Heart left ventricle (tissue), 16 donors: Measurements from ENCODE around the gene SLC2A9. TPM values are rescaled to one million over a fixed set of nuclear protein-coding genes. Genes with fewer than 3 reads are reported as not detected.

ENCODE experiments used
- ATAC-seq, 4 donors: fragments of 200-7000 bp; cut with Tn5 transposase; one replicate each; pipeline ENCODE4 v1.9.1; 2020 to 2022; ENCODE audit warnings: moderate library complexity in 4 of 4, mild to moderate bottlenecking in 3 of 4, moderate number of reproducible peaks in 1 of 4
- DNase-seq, 5 donors: peaks; one replicate each; pipeline ENCODE4 v3.0.0-alpha.2; 2020
- H3K27ac ChIP-seq, 12 donors: fragments of 200-600 bp; sonication (generic) in 4 of 12; one replicate each; pipeline versions ENCODE4 v1.5.0 to v1.8.0; 2016 to 2022; ENCODE audit warnings: mild to moderate bottlenecking in 2 of 12
- H3K27me3 ChIP-seq, 9 donors: fragments of 200-600 bp; sonication (generic) in 2 of 9; one replicate each; pipeline versions ENCODE4 v1.5.1 to v1.8.0; 2016 to 2022; ENCODE audit warnings: mild to moderate bottlenecking in 3 of 9
- H3K36me3 ChIP-seq, 9 donors: fragments of 200-600 bp; sonication (generic) in 2 of 9; one replicate each; pipeline versions ENCODE4 v1.5.0 to v1.8.0; 2018 to 2022; ENCODE audit warnings: mild to moderate bottlenecking in 2 of 9
- H3K4me1 ChIP-seq, 12 donors: fragments of 200-600 bp; sonication (generic) in 4 of 12; one replicate each; pipeline versions ENCODE4 v1.5.0 to v1.8.0; 2016 to 2022; ENCODE audit warnings: mild to moderate bottlenecking in 3 of 12
- H3K4me3 ChIP-seq, 12 donors: fragments of 200-600 bp; sonication (generic) in 4 of 12; one replicate each; pipeline versions ENCODE4 v1.5.0 to v1.8.0; 2017 to 2022; ENCODE audit warnings: mild to moderate bottlenecking in 9 of 12, moderate library complexity in 4 of 12
- H3K9me3 ChIP-seq, 12 donors: fragments of 200-600 bp; sonication (generic) in 4 of 12; one replicate each; pipeline versions ENCODE4 v1.5.0 to v1.8.0; 2016 to 2022; ENCODE audit warnings: mild to moderate bottlenecking in 1 of 12
- POLR2A ChIP-seq, 2 donors: fragments of 450-650 bp; IDR thresholded peaks; one replicate each; pipeline ENCODE4 v1.6.1; 2017; ENCODE audit warnings: antibody characterized with exemption in 2 of 2, mild to moderate bottlenecking in 2 of 2, moderate library complexity in 2 of 2
- WGBS, 4 donors: extraction: QIAGEN DNeasy Blood & Tissue Kit in 2 of 4; methylation state at CpG; one replicate each; pipeline versions ENCODE4 v1.1.5 to v1.1.7; 2013 to 2018; 5-methylcytosine and 5-hydroxymethylcytosine counted together
- intact Hi-C, 10 donors: fragments of 100-400 bp; cut with DNase I; formaldehyde crosslinking; loops; one replicate each; pipeline versions ENCODE4 v1.11.1 to v1.14.2; 2022
- polyA plus RNA-seq, 2 donors: library from polyadenylated mRNA; stranded (reverse); fragments of 200-250 nt; gene quantifications; one replicate each; pipeline ENCODE4 v1.2.3, GENCODE V29; 2013
- total RNA-seq, 9 donors: library from RNA; depleted of rRNA in 2 of 9; stranded (reverse); fragments of >200 nt in 2 of 9; fragmentation: NEBNext Ultra II Directional in 3 of 9; extraction: Animal tissue kit (Norgen Biotek cat#: 25700) in 3 of 9; gene quantifications; one replicate each; pipeline versions ENCODE4 v1.1.0 to v1.2.4, GENCODE V29; 2016 to 2023
- TF ChIP-seq, protein P1 (sequence below), 12 donors: fragments of 200-600 bp; sonication (generic) in 4 of 12; IDR thresholded peaks; one replicate each; pipeline versions ENCODE4 v1.5.0 to v1.8.0; 2018 to 2022; ENCODE audit warnings: antibody characterized with exemption in 12 of 12, mild to moderate bottlenecking in 5 of 12
- donor health status: ischemic (EF 13 %, LVEDD 7.1; RV severe dilation, severe dysfunction).
- donor health status: healthy with polysubstance abuse.
- donor health status: DM: no; HTN: yes; CAD: no.
- donor health status: DM: no; HTN: no; CAD: no.
- donor health status: ischemic (EF 25% LVEDD 6.9; RV normal size, moderate dysfunction).
- donor health status: ischemic (EF 25% LVEDD 5.7; RV mildly dilated, moderate dysfunction).
- donor health status: healthy.
- donor health status: DM: yes; HTN: yes; CAD: no.
- donor health status: ischemic (EF 35%, LVEDD 5.7; RV mildly dilated, moderate dysfunction).
- donor health status: nonischemic (EF 11% LVEDD 7.7; RV severe dilation, severe dysfunction).
- donor health status: DM: yes; HTN: yes; CAD: no.
- donor health status: PGD.
- donor health status: ischemic (EF 29% LVEDD 5.4; RV normal size, mild dysfunction).
- donor health status: nonischemic (EF 23%, LVEDD 6.1; RV moderate dilation, normal function).

SLC2A9 gene
- total and polyA plus RNA-seq, 11 donors: 1.6 to 15.1 (median 5.1) TPM

DNA sequence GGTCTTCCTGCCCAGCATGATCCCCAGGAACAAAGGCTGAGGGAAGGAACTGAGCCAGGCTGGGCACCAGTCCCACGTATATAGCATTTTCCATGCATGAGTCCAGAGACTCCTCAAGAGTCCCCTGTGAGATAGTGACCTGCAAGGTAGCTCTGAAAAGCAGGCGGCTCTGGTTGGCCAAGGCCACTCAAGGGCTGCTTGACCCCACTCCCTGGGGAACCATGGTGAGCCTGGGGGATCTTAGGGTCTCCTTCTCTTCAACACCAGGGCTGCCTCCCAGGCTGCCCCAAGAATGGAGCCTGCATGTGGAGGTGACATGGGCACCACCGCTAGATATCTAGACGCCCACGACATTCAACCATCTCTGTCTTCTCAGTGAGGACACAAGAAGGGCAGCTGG lies 79.2 kb downstream of the SLC2A9 start:
- Histone ChIP-seq H3K9me3 (no peaks in the 10 kb centered on the region), H3K27ac (no peak overlapping the region), H3K4me3 (no peak overlapping the region), H3K27me3 (no peaks in the 10 kb centered on the region), H3K4me1 (peaks cover 0 to 6% (median 2%) of the 10 kb centered on the region in 12 donors), H3K36me3 (peaks cover 0 to 3% (median 0%) of the 10 kb centered on the region in 9 donors)
- TF ChIP-seq POLR2A (IDR thresholded peaks at IDR 0.05): no peak
- TF ChIP-seq, protein P1, sequence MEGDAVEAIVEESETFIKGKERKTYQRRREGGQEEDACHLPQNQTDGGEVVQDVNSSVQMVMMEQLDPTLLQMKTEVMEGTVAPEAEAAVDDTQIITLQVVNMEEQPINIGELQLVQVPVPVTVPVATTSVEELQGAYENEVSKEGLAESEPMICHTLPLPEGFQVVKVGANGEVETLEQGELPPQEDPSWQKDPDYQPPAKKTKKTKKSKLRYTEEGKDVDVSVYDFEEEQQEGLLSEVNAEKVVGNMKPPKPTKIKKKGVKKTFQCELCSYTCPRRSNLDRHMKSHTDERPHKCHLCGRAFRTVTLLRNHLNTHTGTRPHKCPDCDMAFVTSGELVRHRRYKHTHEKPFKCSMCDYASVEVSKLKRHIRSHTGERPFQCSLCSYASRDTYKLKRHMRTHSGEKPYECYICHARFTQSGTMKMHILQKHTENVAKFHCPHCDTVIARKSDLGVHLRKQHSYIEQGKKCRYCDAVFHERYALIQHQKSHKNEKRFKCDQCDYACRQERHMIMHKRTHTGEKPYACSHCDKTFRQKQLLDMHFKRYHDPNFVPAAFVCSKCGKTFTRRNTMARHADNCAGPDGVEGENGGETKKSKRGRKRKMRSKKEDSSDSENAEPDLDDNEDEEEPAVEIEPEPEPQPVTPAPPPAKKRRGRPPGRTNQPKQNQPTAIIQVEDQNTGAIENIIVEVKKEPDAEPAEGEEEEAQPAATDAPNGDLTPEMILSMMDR (IDR thresholded peaks at IDR 0.05): no peak
- intact Hi-C loops: no loop called here
- DNase-seq: no peak
- no peak for ATAC-seq
- WGBS, 4 donors: 94 to 100% (median 97%) methylated on average over 5 of the region's 5 CpGs

DNA sequence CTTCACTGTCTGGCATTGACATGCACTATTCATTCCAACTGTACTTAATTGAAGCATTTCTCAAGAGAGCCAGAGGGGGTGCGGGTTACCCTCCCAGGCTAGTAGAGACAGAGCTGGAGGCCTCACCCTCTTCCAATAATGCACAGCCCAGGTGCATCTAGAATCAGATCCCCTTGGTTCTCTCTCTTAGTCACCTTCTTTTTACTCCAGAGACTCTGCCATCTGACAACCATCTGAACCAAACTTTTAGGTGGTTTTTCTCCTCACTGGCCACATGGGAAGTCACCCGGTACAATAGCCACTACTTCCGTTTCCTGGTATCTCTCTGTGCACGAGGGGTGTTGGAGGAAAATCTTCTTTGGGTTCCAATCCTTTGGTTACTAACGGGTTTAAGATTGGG lies 81.3 kb downstream of the SLC2A9 start:
- no peak for DNase-seq
- H3K9me3 ChIP-seq: no peaks in the 10 kb centered on the region
- H3K36me3 ChIP-seq: peaks cover 0 to 6% (median 0%) of the 10 kb centered on the region in 9 donors
- TF ChIP-seq POLR2A (IDR thresholded peaks at IDR 0.05): no peak
- TF ChIP-seq, protein P1 (IDR thresholded peaks at IDR 0.05): no peak
- H3K4me3 ChIP-seq: no peak overlapping the region
- ATAC-seq: no peak
- 89 to 92% (median 90%) methylated on average over 5 of the region's 5 CpGs for WGBS, 4 donors
- intact Hi-C loops: no loop called here
- no peaks in the 10 kb centered on the region for H3K27me3 ChIP-seq
- no peaks in the 10 kb centered on the region for H3K4me1 ChIP-seq
- H3K27ac ChIP-seq: no peak overlapping the region

DNA sequence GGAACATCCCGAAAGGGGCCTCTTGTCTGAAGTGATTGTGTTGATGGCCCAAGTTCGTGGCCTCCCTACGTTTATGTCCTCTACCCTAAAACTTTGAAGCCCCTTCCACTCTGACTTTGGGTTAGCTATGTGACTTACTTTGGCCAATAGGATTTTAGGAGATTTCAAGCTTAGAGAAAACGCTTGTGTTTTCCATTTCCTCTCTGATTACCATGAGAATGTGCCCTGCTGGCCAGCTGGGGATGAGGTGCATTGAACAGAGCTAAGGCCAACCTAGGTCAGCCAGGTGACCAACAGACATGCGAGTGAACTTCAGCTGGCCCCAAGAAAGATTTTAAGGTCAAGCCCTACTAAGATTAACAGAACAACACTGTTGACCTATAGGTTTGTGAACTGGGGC lies 82.4 kb downstream of the SLC2A9 start:
- Histone ChIP-seq H3K36me3 (peaks cover 0 to 6% (median 0%) of the 10 kb centered on the region in 9 donors), H3K27me3 (no peaks in the 10 kb centered on the region), H3K4me3 (no peak overlapping the region), H3K27ac (no peak overlapping the region), H3K4me1 (no peaks in the 10 kb centered on the region), H3K9me3 (no peaks in the 10 kb centered on the region)
- DNase-seq (no peak), ATAC-seq (no peak)
- WGBS, 4 donors: 79 to 85% (median 81%) methylated on average over 5 of the region's 5 CpGs
- TF ChIP-seq, protein P1 (IDR thresholded peaks at IDR 0.05): no peak
- TF ChIP-seq POLR2A (IDR thresholded peaks at IDR 0.05): no peak
- intact Hi-C loops: no loop called here

DNA sequence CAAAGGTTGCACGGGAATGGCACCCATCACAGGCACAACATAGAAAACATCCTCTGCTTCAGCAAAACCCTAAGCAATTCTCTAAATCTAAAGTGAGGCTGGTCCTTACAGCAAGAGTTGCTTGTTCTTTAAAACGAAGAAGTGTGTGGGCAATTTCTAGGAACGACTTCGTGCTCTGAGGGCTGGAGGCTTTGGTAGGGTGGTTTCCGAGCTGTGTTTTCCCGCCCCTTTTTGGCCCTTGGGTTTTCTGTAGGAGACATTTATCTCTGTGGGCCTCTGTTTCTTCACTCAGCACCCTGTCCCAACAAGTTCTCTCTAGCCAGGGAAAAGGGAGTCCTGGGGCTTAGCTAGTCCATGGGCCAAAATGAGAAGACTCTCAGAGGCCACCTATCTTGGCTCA lies 84.2 kb downstream of the SLC2A9 start:
- Histone ChIP-seq H3K4me3 (no peak overlapping the region), H3K4me1 (no peaks in the 10 kb centered on the region), H3K27ac (no peak overlapping the region), H3K9me3 (no peaks in the 10 kb centered on the region), H3K27me3 (no peaks in the 10 kb centered on the region), H3K36me3 (peaks cover 0 to 6% (median 0%) of the 10 kb centered on the region in 9 donors)
- ATAC-seq (no peak), DNase-seq (no peak)
- intact Hi-C loops: no loop called here
- WGBS, 4 donors: 87 to 90% (median 89%) methylated on average over 6 of the region's 6 CpGs
- TF ChIP-seq, protein P1 (IDR thresholded peaks at IDR 0.05): no peak
- no peak for TF ChIP-seq POLR2A (IDR thresholded peaks at IDR 0.05)
